ENCODE results near the gene PRKAG1.

- no peak for TF ChIP-seq CTCF (IDR thresholded peaks at IDR 0.05)
- TF ChIP-seq TCF7 (CRISPR knock-in tag; IDR thresholded peaks at IDR 0.05; ENCODE audit: low read depth) = no peak
- no peak for TF ChIP-seq SMAD4 (CRISPR knock-in tag; IDR thresholded peaks at IDR 0.05)
These were observed 700 bp downstream of the PRKAG1 start for GRCh38 chr12:49017891-49018260.
